Measurements from ENCODE around the gene CFAP74. TPM values are rescaled to one million over a fixed set of nuclear protein-coding genes. Genes with fewer than 3 reads are reported as not detected.

The CFAP74 gene
- total RNA-seq, 4 donors from 2014 or later = 0.35 to 1.1 (median 0.83) TPM; not detected in 1

DNA sequence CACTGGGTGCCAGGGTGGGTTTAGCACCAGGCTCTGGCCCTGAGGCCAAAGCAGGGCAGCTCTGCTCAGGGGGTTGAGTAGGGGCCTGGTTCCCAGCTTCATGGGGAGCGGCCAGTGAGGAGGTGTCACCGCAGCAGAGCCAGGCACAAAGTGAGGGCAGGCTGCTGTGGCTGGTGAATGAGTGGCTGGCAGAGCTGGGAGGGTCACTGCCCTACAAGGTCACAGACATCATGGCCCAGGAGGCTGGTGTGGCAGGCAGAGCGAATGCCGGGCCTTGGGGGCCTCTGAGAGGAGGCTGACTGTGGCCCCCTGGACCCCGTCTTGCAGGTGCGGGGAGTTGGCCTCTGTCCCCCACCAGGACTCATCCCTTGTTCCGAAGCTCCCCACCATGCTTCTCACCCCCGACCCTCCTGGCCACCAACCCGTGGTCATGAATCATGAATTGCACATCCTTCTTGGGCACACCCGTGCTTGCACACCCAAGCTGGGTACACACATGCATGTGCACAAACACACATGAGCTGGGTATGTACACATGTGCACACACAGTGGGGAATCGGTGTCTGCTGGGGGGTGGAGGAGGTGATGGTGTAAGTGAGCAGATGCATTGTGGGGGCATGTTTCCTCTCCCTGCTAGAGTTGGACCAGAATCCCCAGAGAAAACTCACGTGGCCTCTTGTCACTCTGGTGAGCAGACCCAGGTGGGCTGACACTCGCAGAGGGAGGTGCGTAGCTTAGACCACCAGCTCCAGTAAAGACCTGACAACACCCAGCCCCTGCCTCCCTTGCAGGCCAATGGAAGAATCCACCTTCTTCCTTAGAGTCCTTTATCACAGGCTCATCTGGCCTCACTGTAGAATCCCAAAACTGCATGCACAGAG lies 107.9 kb downstream of the CFAP74 start:
- no peaks in the 10 kb centered on the region for H3K27me3 ChIP-seq
- DNase-seq = peak in 1 of 3 donors; percentile 41
- no peak overlapping the region for H3K4me3 ChIP-seq
- TF ChIP-seq, protein P1, sequence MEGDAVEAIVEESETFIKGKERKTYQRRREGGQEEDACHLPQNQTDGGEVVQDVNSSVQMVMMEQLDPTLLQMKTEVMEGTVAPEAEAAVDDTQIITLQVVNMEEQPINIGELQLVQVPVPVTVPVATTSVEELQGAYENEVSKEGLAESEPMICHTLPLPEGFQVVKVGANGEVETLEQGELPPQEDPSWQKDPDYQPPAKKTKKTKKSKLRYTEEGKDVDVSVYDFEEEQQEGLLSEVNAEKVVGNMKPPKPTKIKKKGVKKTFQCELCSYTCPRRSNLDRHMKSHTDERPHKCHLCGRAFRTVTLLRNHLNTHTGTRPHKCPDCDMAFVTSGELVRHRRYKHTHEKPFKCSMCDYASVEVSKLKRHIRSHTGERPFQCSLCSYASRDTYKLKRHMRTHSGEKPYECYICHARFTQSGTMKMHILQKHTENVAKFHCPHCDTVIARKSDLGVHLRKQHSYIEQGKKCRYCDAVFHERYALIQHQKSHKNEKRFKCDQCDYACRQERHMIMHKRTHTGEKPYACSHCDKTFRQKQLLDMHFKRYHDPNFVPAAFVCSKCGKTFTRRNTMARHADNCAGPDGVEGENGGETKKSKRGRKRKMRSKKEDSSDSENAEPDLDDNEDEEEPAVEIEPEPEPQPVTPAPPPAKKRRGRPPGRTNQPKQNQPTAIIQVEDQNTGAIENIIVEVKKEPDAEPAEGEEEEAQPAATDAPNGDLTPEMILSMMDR (IDR thresholded peaks at IDR 0.05) = no peak
- TF ChIP-seq POLR2A (IDR thresholded peaks at IDR 0.05) = no peak
- peaks cover 8 to 55% (median 30%) of the 10 kb centered on the region in 4 donors for H3K4me1 ChIP-seq
- peak overlapping the region; percentile 17 to 99 (median 81) for H3K27ac ChIP-seq
- H3K9me3 ChIP-seq = no peaks in the 10 kb centered on the region
- no peaks in the 10 kb centered on the region for H3K36me3 ChIP-seq

DNA sequence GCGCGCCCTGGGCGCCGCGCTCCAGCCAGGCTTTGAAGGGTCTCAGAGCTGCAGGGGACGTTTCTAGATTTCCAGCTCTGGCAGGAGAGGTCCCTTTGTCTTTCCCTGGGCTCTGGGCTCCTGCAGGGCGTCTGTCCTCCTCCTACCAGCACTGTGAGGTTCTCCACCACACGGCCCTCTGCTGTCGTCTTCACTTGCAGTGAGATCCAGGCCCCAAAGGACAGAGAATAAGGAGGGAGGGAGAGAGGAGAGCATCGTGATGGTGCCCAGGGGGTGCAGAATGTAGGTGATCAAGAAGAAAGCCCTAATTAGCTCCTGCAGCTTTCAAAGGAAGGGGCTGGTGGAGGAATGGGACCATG lies 108.5 kb downstream of the CFAP74 start:
- Histone ChIP-seq H3K4me3 (peak overlapping the region in 2 of 4 donors; percentile 0 to 1), H3K4me1 (peaks cover 8 to 55% (median 30%) of the 10 kb centered on the region in 4 donors), H3K27ac (peak overlapping the region; percentile 17 to 99 (median 81)), H3K36me3 (no peaks in the 10 kb centered on the region), H3K9me3 (no peaks in the 10 kb centered on the region), H3K27me3 (no peaks in the 10 kb centered on the region)
- no peak for DNase-seq
- TF ChIP-seq POLR2A (IDR thresholded peaks at IDR 0.05) = no peak
- TF ChIP-seq, protein P1 (IDR thresholded peaks at IDR 0.05) = no peak

DNA sequence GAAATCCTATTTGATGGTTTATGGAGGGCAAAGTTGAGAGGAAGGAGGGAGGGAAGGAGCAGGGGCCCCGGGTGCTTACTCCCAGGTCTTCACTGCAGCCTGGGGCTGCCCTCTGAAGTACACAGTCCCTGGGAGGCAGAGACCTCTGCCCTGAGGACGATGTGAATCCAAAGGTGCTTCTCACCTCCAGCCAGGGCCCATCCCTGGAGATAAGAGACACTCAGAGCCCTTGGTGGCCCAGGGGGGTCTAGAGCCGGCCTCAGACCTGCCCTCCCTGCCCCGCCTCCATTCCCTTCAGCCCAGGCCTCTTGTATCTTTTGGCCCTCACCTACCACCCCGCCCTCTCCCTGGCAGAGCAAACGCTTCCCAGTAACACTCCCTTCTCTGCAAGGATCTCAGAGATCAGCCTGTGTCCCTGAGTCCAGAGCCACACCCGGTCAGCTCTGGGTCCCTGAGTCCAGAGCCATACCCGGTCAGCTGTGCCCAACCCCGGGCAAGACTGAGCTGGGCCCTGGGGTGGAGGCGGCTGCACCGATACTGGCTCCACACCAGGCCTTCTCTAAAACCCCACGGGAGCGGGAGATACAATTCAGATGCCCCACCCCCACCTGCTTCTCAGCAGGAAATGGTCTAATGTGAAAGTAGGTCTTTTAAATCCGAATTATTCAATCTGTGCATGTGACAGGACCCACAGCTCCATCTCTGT lies 109.1 kb downstream of the CFAP74 start:
- H3K4me1 ChIP-seq = peaks cover 8 to 55% (median 30%) of the 10 kb centered on the region in 4 donors
- H3K9me3 ChIP-seq = no peaks in the 10 kb centered on the region
- DNase-seq = peak in 2 of 3 donors; percentile 91 to 92
- H3K36me3 ChIP-seq = no peaks in the 10 kb centered on the region
- TF ChIP-seq, protein P1 (IDR thresholded peaks at IDR 0.05) = no peak
- peak; percentile 58 to 59 for TF ChIP-seq POLR2A (IDR thresholded peaks at IDR 0.05)
- H3K27me3 ChIP-seq = no peaks in the 10 kb centered on the region
- peak overlapping the region in 2 of 4 donors; percentile 0 to 1 for H3K4me3 ChIP-seq
- H3K27ac ChIP-seq = peak overlapping the region in 3 of 4 donors; percentile 65 to 99 (median 97)

DNA sequence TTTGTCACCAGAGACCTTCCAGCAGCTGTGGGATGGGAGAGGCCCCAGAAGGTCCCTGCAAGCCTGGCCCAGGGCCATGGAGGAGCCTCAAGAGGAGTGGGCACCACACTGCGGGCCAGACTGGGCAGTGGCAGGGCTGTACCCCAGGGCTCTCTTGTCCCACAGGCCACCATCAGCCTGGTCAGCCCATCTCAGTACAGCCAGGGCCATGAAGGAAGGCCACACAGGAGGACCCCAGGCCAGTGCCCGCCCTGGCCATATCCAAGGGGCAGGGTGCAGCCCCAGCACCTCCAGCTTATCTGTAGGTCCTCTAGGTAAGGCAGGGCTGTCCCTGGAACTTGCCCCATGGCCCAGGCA lies 109.6 kb downstream of the CFAP74 start:
- no peaks in the 10 kb centered on the region for H3K9me3 ChIP-seq
- H3K27me3 ChIP-seq = no peaks in the 10 kb centered on the region
- H3K36me3 ChIP-seq = no peaks in the 10 kb centered on the region
- TF ChIP-seq, protein P1 (IDR thresholded peaks at IDR 0.05) = no peak
- peak; percentile 7 to 76 for TF ChIP-seq POLR2A (IDR thresholded peaks at IDR 0.05)
- no peak for DNase-seq
- H3K4me1 ChIP-seq = peaks cover 8 to 60% (median 32%) of the 10 kb centered on the region in 4 donors
- peak overlapping the region in 3 of 4 donors; percentile 65 to 99 (median 97) for H3K27ac ChIP-seq
- H3K4me3 ChIP-seq = peak overlapping the region in 1 of 4 donors; percentile 79

DNA sequence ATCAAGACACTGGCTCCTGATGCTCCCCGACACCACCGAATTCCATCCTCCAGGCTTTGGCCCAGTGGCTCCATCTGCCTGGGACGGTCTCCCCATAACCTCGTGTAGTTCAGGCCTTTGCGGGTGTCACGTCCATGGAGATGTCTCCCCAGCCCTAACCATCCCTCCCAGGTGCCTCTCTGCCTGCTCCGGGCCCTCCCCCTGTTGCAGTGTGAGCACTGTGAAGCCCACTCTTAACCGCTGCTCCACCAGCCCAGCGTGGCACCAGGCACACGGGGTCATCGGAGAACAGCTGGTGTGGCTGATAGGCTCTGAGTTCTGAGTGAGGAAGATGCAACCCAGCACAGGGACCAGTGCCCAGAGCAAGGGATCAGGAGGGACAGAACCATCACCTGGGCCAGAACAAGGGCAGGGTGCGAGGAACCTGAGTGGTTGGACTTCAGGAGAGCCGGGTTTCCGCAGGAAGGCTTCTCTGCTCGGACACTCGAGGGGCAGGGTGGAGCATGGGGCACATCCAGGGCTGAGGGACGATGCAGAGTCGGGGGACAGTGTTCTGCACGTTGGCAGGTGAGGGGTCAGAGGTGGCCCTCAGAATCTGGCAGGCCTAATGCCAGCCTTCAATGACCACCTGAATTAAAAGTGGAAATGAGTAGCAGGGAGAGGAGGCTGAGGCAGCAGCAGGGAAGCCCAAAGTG lies 110.1 kb downstream of the CFAP74 start:
- peak overlapping the region in 2 of 4 donors; percentile 6 to 79 for H3K4me3 ChIP-seq
- no peaks in the 10 kb centered on the region for H3K36me3 ChIP-seq
- H3K4me1 ChIP-seq = peaks cover 8 to 65% (median 36%) of the 10 kb centered on the region in 4 donors
- H3K9me3 ChIP-seq = no peaks in the 10 kb centered on the region
- peak overlapping the region in 3 of 4 donors; percentile 65 to 99 (median 97) for H3K27ac ChIP-seq
- no peaks in the 10 kb centered on the region for H3K27me3 ChIP-seq
- TF ChIP-seq, protein P1 (IDR thresholded peaks at IDR 0.05) = no peak
- no peak for TF ChIP-seq POLR2A (IDR thresholded peaks at IDR 0.05)
- DNase-seq = no peak

Data from Peyer's patch (tissue), 4 donors.